ENCODE results near the gene LOXL1.

LOXL1 gene

DNA sequence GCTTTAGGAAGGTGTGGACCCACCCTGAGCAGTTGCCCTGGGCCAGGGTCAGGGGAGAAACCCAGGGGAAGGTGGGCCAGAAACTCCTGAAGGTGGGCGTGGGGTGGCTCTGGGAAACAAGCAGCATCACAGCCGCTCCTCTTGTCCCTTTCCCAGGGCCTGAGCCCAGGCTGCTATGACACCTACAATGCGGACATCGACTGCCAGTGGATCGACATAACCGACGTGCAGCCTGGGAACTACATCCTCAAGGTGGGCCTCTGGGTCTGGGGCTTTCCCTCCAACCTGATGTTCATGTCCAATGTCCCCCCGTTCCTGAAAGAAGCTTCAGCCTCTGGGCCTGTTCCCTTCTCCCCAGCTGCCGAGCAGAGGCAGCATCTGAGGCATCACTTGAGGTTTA is 21.4 kb downstream of the LOXL1 start:
- no peak overlapping the region for H2AFZ ChIP-seq (ENCODE audit: low read length)
- no peak overlapping the region for H3K4me2 ChIP-seq (ENCODE audit: low read length)
- H3K4me3 ChIP-seq (ENCODE audit: low read depth, low read length, poor library complexity, severe bottlenecking): no peak overlapping the region
- no peaks in the 10 kb centered on the region for H3K9me3 ChIP-seq (ENCODE audit: low read length)
- H4K20me1 ChIP-seq (ENCODE audit: insufficient read depth, low read length): no peaks in the 10 kb centered on the region
- no peaks in the 10 kb centered on the region for H3K36me3 ChIP-seq (ENCODE audit: insufficient read depth, low read length)
- no peaks in the 10 kb centered on the region for H3K79me2 ChIP-seq (ENCODE audit: insufficient read depth, low read length)
- no peaks in the 10 kb centered on the region for H3K4me1 ChIP-seq (ENCODE audit: insufficient read depth, low read length, severe bottlenecking)
- no peak overlapping the region for H3K27ac ChIP-seq (ENCODE audit: low read depth, low read length, poor library complexity, severe bottlenecking)
- TF ChIP-seq, protein P1, sequence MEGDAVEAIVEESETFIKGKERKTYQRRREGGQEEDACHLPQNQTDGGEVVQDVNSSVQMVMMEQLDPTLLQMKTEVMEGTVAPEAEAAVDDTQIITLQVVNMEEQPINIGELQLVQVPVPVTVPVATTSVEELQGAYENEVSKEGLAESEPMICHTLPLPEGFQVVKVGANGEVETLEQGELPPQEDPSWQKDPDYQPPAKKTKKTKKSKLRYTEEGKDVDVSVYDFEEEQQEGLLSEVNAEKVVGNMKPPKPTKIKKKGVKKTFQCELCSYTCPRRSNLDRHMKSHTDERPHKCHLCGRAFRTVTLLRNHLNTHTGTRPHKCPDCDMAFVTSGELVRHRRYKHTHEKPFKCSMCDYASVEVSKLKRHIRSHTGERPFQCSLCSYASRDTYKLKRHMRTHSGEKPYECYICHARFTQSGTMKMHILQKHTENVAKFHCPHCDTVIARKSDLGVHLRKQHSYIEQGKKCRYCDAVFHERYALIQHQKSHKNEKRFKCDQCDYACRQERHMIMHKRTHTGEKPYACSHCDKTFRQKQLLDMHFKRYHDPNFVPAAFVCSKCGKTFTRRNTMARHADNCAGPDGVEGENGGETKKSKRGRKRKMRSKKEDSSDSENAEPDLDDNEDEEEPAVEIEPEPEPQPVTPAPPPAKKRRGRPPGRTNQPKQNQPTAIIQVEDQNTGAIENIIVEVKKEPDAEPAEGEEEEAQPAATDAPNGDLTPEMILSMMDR (IDR thresholded peaks at IDR 0.05; ENCODE audit: low read length): no peak
- TF ChIP-seq EZH2 (IDR thresholded peaks at IDR 0.05; ENCODE audit: borderline replicate concordance, low read length): no peak
- no peak overlapping the region for H3K9ac ChIP-seq (ENCODE audit: low read length)
- 0 out of 2 replicates have a peak, but pooled peaks cover 4% of the 10 kb centered on the region for H3K27me3 ChIP-seq (ENCODE audit: insufficient read depth, low read length)
- no peaks in the 10 kb centered on the region for H3F3A ChIP-seq (ENCODE audit: insufficient read depth, low read length)
- no peaks in the 10 kb centered on the region for H3K9me2 ChIP-seq (ENCODE audit: low read depth, low read length)

DNA sequence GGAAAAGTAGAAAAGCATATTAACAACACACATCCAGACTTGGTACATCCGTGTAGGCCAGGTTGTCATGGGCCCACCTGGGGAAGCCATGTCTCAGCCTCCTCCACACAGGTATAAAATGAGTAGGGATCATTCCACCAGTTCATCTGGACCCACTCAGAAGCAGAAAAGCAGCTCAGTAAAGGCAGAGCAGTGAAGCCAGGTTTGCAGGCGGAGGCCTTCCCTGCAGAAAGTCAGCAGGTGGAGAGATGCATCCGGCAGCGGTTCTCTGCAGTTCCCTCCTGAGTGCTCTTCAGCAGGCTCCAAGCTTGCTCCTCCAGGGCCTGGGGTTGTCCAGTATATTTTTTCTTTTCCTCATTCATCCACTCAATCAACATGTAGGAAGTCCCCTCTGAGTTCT is 22.1 kb downstream of the LOXL1 start:
- Histone ChIP-seq H3K4me1 (ENCODE audit: insufficient read depth, low read length, severe bottlenecking) (no peaks in the 10 kb centered on the region), H3K9ac (ENCODE audit: low read length) (no peak overlapping the region), H3K9me3 (ENCODE audit: low read length) (no peaks in the 10 kb centered on the region), H3K4me3 (ENCODE audit: low read depth, low read length, poor library complexity, severe bottlenecking) (no peak overlapping the region), H4K20me1 (ENCODE audit: insufficient read depth, low read length) (no peaks in the 10 kb centered on the region), H3K27me3 (ENCODE audit: insufficient read depth, low read length) (0 out of 2 replicates have a peak, but pooled peaks cover 4% of the 10 kb centered on the region), H3K4me2 (ENCODE audit: low read length) (no peak overlapping the region), H3K36me3 (ENCODE audit: insufficient read depth, low read length) (no peaks in the 10 kb centered on the region), H3F3A (ENCODE audit: insufficient read depth, low read length) (no peaks in the 10 kb centered on the region), H2AFZ (ENCODE audit: low read length) (no peak overlapping the region), H3K9me2 (ENCODE audit: low read depth, low read length) (no peaks in the 10 kb centered on the region), H3K27ac (ENCODE audit: low read depth, low read length, poor library complexity, severe bottlenecking) (no peak overlapping the region), H3K79me2 (ENCODE audit: insufficient read depth, low read length) (no peaks in the 10 kb centered on the region)
- TF ChIP-seq, protein P1 (IDR thresholded peaks at IDR 0.05; ENCODE audit: low read length): no peak
- no peak for TF ChIP-seq EZH2 (IDR thresholded peaks at IDR 0.05; ENCODE audit: borderline replicate concordance, low read length)

DNA sequence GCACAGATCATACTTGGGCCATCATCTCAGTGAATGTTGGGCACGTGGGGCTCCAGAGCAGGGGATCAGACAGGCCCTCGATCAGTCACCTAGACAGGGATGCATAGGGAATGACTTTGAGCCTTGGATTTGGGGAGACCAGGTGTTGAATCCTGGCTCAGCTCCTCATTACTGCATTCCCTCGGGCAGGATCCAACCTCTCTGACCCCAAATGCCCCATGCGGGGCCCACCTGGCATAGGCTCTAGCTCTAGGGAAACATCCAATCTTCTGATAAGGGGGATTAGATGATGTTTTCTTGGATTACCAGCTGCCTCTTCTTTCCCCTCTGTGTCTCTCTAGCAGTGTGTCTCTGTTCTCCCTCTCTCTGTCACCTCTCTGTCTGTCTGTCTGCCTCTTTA is 22.7 kb downstream of the LOXL1 start:
- H3K27ac ChIP-seq (ENCODE audit: low read depth, low read length, poor library complexity, severe bottlenecking): no peak overlapping the region
- 0 out of 2 replicates have a peak, but pooled peaks cover 4% of the 10 kb centered on the region for H3K27me3 ChIP-seq (ENCODE audit: insufficient read depth, low read length)
- H3K4me2 ChIP-seq (ENCODE audit: low read length): no peak overlapping the region
- no peaks in the 10 kb centered on the region for H3F3A ChIP-seq (ENCODE audit: insufficient read depth, low read length)
- TF ChIP-seq, protein P1 (IDR thresholded peaks at IDR 0.05; ENCODE audit: low read length): no peak
- no peaks in the 10 kb centered on the region for H3K9me3 ChIP-seq (ENCODE audit: low read length)
- H3K9me2 ChIP-seq (ENCODE audit: low read depth, low read length): no peaks in the 10 kb centered on the region
- no peaks in the 10 kb centered on the region for H3K79me2 ChIP-seq (ENCODE audit: insufficient read depth, low read length)
- H3K36me3 ChIP-seq (ENCODE audit: insufficient read depth, low read length): no peaks in the 10 kb centered on the region
- H3K4me1 ChIP-seq (ENCODE audit: insufficient read depth, low read length, severe bottlenecking): no peaks in the 10 kb centered on the region
- H2AFZ ChIP-seq (ENCODE audit: low read length): no peak overlapping the region
- no peak overlapping the region for H3K9ac ChIP-seq (ENCODE audit: low read length)
- no peaks in the 10 kb centered on the region for H4K20me1 ChIP-seq (ENCODE audit: insufficient read depth, low read length)
- no peak overlapping the region for H3K4me3 ChIP-seq (ENCODE audit: low read depth, low read length, poor library complexity, severe bottlenecking)
